K562 (cell line): Measurements from ENCODE around the gene MED13L. TPM values are rescaled to one million over a fixed set of nuclear protein-coding genes. Genes with fewer than 3 reads are reported as not detected.

Source experiments
- ATAC-seq: fragments of 200-7000 bp; cut with Tn5 transposase; 3 replicates; pipeline ENCODE4 v1.9.1; 2020; ENCODE audit warnings: moderate library complexity
- BruUV-seq: library from RNA; stranded (reverse); fragments of 400-500 nt; replicated peaks from 2 replicates; lab custom pipeline; 2021; lab: Mats Ljungman, UMichigan
- CTCF ChIA-PET: fragments of 300-600 bp; formaldehyde crosslinking; extraction: SDS; loops from one replicate; lab custom pipeline; 2021; ENCODE audit warnings: low intra/inter-chr PET ratio; lab: Yijun Ruan, JAX
- POLR2A ChIA-PET: fragments of 300-600, 350-650 bp; sonication (Branson Sonifier 250); formaldehyde crosslinking; extraction: SDS; loops from one replicate; lab custom pipeline; 2021; ENCODE audit warnings: antibody characterized with exemption, inconsistent platforms; lab: Yijun Ruan, JAX
- DNase-seq, 4 experiments: peaks; one replicate each; pipeline versions ENCODE4 v3.0.0 to v3.0.0-alpha.2; 2011 to 2018; ENCODE audit warnings: low spot score in 3 of 4, mixed read lengths in 3 of 4; ENCODE audit errors: extremely low read depth in 1 of 4
- FAIRE-seq: peaks from 2 replicates; lab custom pipeline; 2011; peaks lifted over from hg19 to GRCh38; lab: Jason Lieb, UNC
- H2AFZ ChIP-seq: 2 replicates; pipeline ENCODE4 v1.6.0; 2011; ENCODE audit warnings: low read depth, low read length, control low read depth, inconsistent platforms
- H3K27ac ChIP-seq: fragments of 200-600 bp; 3 replicates; pipeline ENCODE4 v1.8.0; 2011; ENCODE audit warnings: low read depth, mild to moderate bottlenecking, control low read depth, inconsistent platforms, low read length, moderate library complexity, mixed read lengths; ENCODE audit errors: extremely low read depth
- H3K27me3 ChIP-seq, 2 experiments: fragments of 300-600 bp in 1 of 2; 2 replicates in 1 of 2; 3 replicates in 1 of 2; pipeline versions ENCODE4 v1.6.0 to v1.8.0; 2011; ENCODE audit warnings: inconsistent platforms in 2 of 2, low read length in 2 of 2, mild to moderate bottlenecking in 1 of 2, mixed read lengths in 1 of 2, moderate library complexity in 1 of 2; ENCODE audit not compliant: control insufficient read depth in 2 of 2, insufficient read depth in 2 of 2
- H3K36me3 ChIP-seq: fragments of 300-600 bp; 3 replicates; pipeline ENCODE4 v1.8.0; 2011; ENCODE audit warnings: mild to moderate bottlenecking, low read length, inconsistent platforms; ENCODE audit not compliant: control insufficient read depth, insufficient read depth
- H3K4me1 ChIP-seq, 2 experiments: fragments of 200-600 bp in 1 of 2; replicated peaks in 1 of 2; 2 replicates in 1 of 2; 3 replicates in 1 of 2; pipeline versions ENCODE4 v1.5.1 to v1.8.0; 2011; ENCODE audit warnings: inconsistent platforms in 2 of 2, low read length in 2 of 2, mild to moderate bottlenecking in 1 of 2, mixed read lengths in 1 of 2, moderate library complexity in 1 of 2; ENCODE audit not compliant: control insufficient read depth in 2 of 2, insufficient read depth in 2 of 2
- H3K4me2 ChIP-seq: 2 replicates; pipeline ENCODE4 v1.6.1; 2011; ENCODE audit warnings: low read length, control low read depth, inconsistent platforms, mixed read lengths; ENCODE audit not compliant: insufficient read depth
- H3K4me3 ChIP-seq: fragments of 200-600 bp; sonication (generic), shearing (Covaris generic); 2 replicates; pipeline ENCODE4 v1.5.1; 2016; ENCODE audit warnings: control low read depth, inconsistent platforms
- H3K79me2 ChIP-seq: fragments of 200-600 bp; 3 replicates; pipeline ENCODE4 v1.8.0; 2011; ENCODE audit warnings: low read length, inconsistent platforms; ENCODE audit not compliant: control insufficient read depth, insufficient read depth
- H3K9ac ChIP-seq, 2 experiments: 2 replicates each; pipeline versions ENCODE4 v1.6.0 to v1.6.1; 2011; ENCODE audit warnings: low read depth in 2 of 2, low read length in 2 of 2, control low read depth in 1 of 2, inconsistent platforms in 1 of 2, mild to moderate bottlenecking in 1 of 2, mixed read lengths in 1 of 2; ENCODE audit not compliant: insufficient read depth in 1 of 2
- H3K9me1 ChIP-seq: one replicate; pipeline ENCODE4 v1.6.0; 2011; ENCODE audit warnings: inconsistent platforms, mild to moderate bottlenecking, low read length, moderate library complexity; ENCODE audit not compliant: control insufficient read depth, insufficient read depth
- H3K9me3 ChIP-seq: replicated peaks from 2 replicates; pipeline ENCODE4 v1.5.1; 2011; ENCODE audit warnings: low read depth, low read length, inconsistent platforms; ENCODE audit not compliant: control insufficient read depth, insufficient read depth
- H4K20me1 ChIP-seq: replicated peaks from 2 replicates; pipeline ENCODE4 v1.6.1; 2011; ENCODE audit warnings: low read length, inconsistent platforms, mixed read lengths; ENCODE audit not compliant: control insufficient read depth, insufficient read depth
- ADNP ChIP-seq: fragments of 200-800 bp; sonication (Bioruptor generic); IDR thresholded peaks from 2 replicates; pipeline ENCODE4 v1.6.1; 2016; ENCODE audit warnings: missing genetic modification characterization, missing compliant biosample characterization
- CBX1 ChIP-seq: sonication (generic); IDR thresholded peaks from 2 replicates; pipeline ENCODE4 v1.6.1; 2016; ENCODE audit warnings: antibody characterized with exemption, low read depth, mild to moderate bottlenecking
- DNMT1 ChIP-seq: fragments of 450-650 bp; IDR thresholded peaks from 2 replicates; pipeline ENCODE4 v1.6.1; 2016; ENCODE audit warnings: antibody characterized with exemption, mild to moderate bottlenecking
- FOXA3 ChIP-seq, 2 experiments: fragments of 450-650 bp in 1 of 2; sonication (generic) in 1 of 2; formaldehyde crosslinking; IDR thresholded peaks in 1 of 2; conservative IDR thresholded peaks in 1 of 2; 2 replicates each; pipeline versions ENCODE4 v1.4.0 to v1.8.0; 2020 to 2022; ENCODE audit warnings: mild to moderate bottlenecking in 2 of 2, missing genetic modification reagents in 1 of 2
- FOXM1 ChIP-seq, 2 experiments: fragments of 450-650 bp in 1 of 2; sonication (generic) in 1 of 2; formaldehyde crosslinking in 1 of 2; IDR thresholded peaks; 2 replicates each; pipeline versions ENCODE4 v1.6.1 to v1.9.0; 2017 to 2022; ENCODE audit warnings: low read depth in 2 of 2, mild to moderate bottlenecking in 2 of 2, missing genetic modification reagents in 1 of 2, moderate library complexity in 1 of 2
- MAFF ChIP-seq: IDR thresholded peaks from 2 replicates; pipeline ENCODE4 v1.6.1; 2012; ENCODE audit warnings: low read length, improper control_type of control experiment
- PHB ChIP-seq: fragments of 250-450 bp; sonication (Bioruptor Pico); IDR thresholded peaks from 2 replicates; pipeline ENCODE4 v1.5.0; 2021
- SOX6 ChIP-seq: fragments of 450-650 bp; IDR thresholded peaks from 2 replicates; pipeline ENCODE4 v1.6.1; 2014; ENCODE audit warnings: mild to moderate bottlenecking
- TRIM28 ChIP-seq: fragments of 450-650 bp; IDR thresholded peaks from 2 replicates; pipeline ENCODE4 v1.6.1; 2017
- ZNF785 ChIP-seq: fragments of 250-450 bp; sonication (Bioruptor Pico); IDR thresholded peaks from 2 replicates; pipeline ENCODE4 v1.4.0; 2020; ENCODE audit warnings: mild to moderate bottlenecking
- WGBS: fragments of 100-300 bp; shearing (Covaris generic); methylation state at CpG from one replicate; pipeline ENCODE4 v1.1.6; 2016; ENCODE audit warnings: low coverage, mixed read lengths; ENCODE audit not compliant: insufficient coverage; ENCODE audit errors: missing lambda C conversion rate; 5-methylcytosine and 5-hydroxymethylcytosine counted together
- in situ Hi-C: fragments of 300-500 bp; cut with MboI; formaldehyde crosslinking; loops from 4 replicates; pipeline ENCODE4 v1.15.0; 2018; ENCODE audit warnings: inconsistent platforms, mixed read lengths
- intact Hi-C: fragments of 100-400 bp; cut with micrococcal nuclease; formaldehyde crosslinking; loops from 2 replicates; pipeline ENCODE4 v1.14.2; 2022
- polyA plus RNA-seq, 8 experiments: library from polyadenylated mRNA; depleted of rRNA in 4 of 8; stranded (reverse) in 5 of 8; unstranded in 3 of 8; fragments of >200 nt; fragmentation: Nextera tagmentation in 2 of 8; fragmentation: Illumina TruSeq in 1 of 8; extraction: Ambion mirVana in 2 of 8; extraction: Trizol in 1 of 8; gene quantifications; 2 replicates each; pipeline versions ENCODE4 v1.2.1 to v1.2.3, GENCODE V29; 2011 to 2014; ENCODE audit warnings: inconsistent platforms in 1 of 8, missing spikeins in 1 of 8
- total RNA-seq, 7 experiments: library from RNA; depleted of rRNA in 6 of 7; stranded (reverse); fragments of >200 nt in 6 of 7; fragmentation: Illumina TruSeq in 2 of 7; extraction: Trizol in 2 of 7; gene quantifications; 2 replicates each; pipeline versions ENCODE4 v1.2.1 to v1.2.3, GENCODE V29; 2011 to 2021; ENCODE audit warnings: low replicate concordance in 1 of 7
- TF ChIP-seq, protein P1 (sequence below): fragments of 450-650 bp; IDR thresholded peaks from 2 replicates; pipeline ENCODE4 v1.6.1; 2018; ENCODE audit not compliant: partially characterized antibody
- TF ChIP-seq, protein P2 (sequence below): sonication (generic); formaldehyde crosslinking; IDR thresholded peaks from 2 replicates; pipeline ENCODE4 v1.8.0; 2022; ENCODE audit warnings: mild to moderate bottlenecking, missing genetic modification reagents, borderline replicate concordance
- TF ChIP-seq, protein P3 (sequence below): IDR thresholded peaks from 2 replicates; pipeline ENCODE4 v1.6.1; 2011; ENCODE audit not compliant: insufficient read length; ENCODE audit errors: extremely low read depth

The MED13L gene
- total and polyA plus RNA-seq, 9 of the 15 experiments (the other 6 are each of a cell fraction or from before 2014, with no cell fraction given): 13.4 to 90.3 (median 36.9) TPM

DNA sequence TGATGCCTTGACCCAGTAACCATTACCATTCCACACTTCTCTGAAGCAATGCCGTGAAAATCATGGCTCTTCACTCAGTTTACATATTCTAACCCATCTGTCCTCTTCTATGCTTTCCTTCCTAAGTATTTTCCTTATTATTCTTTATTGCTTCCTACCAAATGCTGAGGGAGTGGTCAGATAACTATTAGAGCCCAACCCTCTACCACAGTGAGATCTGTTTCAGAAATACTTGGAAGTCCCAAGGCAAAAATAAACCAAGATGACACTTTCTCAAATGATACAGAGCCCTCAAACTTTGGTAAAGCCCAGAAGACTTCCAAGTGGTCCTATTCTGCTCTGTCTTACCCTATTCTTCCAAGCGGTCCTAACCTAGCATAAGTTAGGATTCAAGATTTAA, 68.0 kb downstream of the MED13L start:
- Histone ChIP-seq H3K27ac (no peak overlapping the region), H3K36me3 (peaks cover 5% of the 10 kb centered on the region; the same call in 1 of the 3 replicates), H3K4me3 (no peak overlapping the region), H3K4me1 (peaks cover 0 to 18% of the 10 kb centered on the region in 2 experiments; a peak in 3 of 5 replicates), H3K27me3 (no peaks in the 10 kb centered on the region), H4K20me1 (peaks cover 9% of the 10 kb centered on the region; the same call in 1 of the 2 replicates), H3K9me3 (no peaks in the 10 kb centered on the region), H3K79me2 (peaks cover 96% of the 10 kb centered on the region), H3K4me2 (no peak overlapping the region), H2AFZ (no peak overlapping the region), H3K9me1 (no peaks in the 10 kb centered on the region), H3K9ac (no peak overlapping the region)
- no peak for FAIRE-seq
- in situ Hi-C loops: no loop called here
- CTCF ChIA-PET: no interaction called here
- no TSS peak for BruUV-seq
- 76% methylated on average over 2 of the region's 2 CpGs for WGBS
- ATAC-seq: no peak
- intact Hi-C loops: no loop called here
- POLR2A ChIA-PET: interaction anchor here (1.5 kb wide), 1 partner anchor 12 kb away, joined by 5 read pairs; no protein-coding TSS in a partner anchor
- DNase-seq: no peak
- TF ChIP-seq, protein P1, sequence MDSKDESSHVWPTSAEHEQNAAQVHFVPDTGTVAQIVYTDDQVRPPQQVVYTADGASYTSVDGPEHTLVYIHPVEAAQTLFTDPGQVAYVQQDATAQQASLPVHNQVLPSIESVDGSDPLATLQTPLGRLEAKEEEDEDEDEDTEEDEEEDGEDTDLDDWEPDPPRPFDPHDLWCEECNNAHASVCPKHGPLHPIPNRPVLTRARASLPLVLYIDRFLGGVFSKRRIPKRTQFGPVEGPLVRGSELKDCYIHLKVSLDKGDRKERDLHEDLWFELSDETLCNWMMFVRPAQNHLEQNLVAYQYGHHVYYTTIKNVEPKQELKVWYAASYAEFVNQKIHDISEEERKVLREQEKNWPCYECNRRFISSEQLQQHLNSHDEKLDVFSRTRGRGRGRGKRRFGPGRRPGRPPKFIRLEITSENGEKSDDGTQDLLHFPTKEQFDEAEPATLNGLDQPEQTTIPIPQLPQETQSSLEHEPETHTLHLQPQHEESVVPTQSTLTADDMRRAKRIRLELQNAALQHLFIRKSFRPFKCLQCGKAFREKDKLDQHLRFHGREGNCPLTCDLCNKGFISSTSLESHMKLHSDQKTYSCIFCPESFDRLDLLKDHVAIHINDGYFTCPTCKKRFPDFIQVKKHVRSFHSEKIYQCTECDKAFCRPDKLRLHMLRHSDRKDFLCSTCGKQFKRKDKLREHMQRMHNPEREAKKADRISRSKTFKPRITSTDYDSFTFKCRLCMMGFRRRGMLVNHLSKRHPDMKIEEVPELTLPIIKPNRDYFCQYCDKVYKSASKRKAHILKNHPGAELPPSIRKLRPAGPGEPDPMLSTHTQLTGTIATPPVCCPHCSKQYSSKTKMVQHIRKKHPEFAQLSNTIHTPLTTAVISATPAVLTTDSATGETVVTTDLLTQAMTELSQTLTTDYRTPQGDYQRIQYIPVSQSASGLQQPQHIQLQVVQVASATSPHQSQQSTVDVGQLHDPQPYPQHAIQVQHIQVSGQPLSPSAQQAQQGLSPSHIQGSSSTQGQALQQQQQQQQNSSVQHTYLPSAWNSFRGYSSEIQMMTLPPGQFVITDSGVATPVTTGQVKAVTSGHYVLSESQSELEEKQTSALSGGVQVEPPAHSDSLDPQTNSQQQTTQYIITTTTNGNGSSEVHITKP: no peak
- TF ChIP-seq ZNF785 (CRISPR knock-in tag) (no peak), TRIM28 (no peak), DNMT1 (no peak), SOX6 (no peak), CBX1 (no peak), FOXM1 (IDR thresholded peaks at IDR 0.05; ENCODE audit: low read depth) (no peak), FOXM1 (CRISPR knock-in tag; IDR thresholded peaks at IDR 0.05; ENCODE audit: low read depth) (no peak), PHB (CRISPR knock-in tag) (no peak), MAFF (no peak), FOXA3 (CRISPR knock-in tag; conservative IDR thresholded peaks at IDR 0.05 in 1 of 2, IDR thresholded peaks at IDR 0.05 in 1 of 2) (no peak), ADNP (tag) (no peak)
- TF ChIP-seq, protein P2, sequence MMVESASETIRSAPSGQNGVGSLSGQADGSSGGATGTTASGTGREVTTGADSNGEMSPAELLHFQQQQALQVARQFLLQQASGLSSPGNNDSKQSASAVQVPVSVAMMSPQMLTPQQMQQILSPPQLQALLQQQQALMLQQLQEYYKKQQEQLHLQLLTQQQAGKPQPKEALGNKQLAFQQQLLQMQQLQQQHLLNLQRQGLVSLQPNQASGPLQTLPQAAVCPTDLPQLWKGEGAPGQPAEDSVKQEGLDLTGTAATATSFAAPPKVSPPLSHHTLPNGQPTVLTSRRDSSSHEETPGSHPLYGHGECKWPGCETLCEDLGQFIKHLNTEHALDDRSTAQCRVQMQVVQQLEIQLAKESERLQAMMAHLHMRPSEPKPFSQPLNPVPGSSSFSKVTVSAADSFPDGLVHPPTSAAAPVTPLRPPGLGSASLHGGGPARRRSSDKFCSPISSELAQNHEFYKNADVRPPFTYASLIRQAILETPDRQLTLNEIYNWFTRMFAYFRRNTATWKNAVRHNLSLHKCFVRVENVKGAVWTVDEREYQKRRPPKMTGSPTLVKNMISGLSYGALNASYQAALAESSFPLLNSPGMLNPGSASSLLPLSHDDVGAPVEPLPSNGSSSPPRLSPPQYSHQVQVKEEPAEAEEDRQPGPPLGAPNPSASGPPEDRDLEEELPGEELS: no peak
- TF ChIP-seq, protein P3, sequence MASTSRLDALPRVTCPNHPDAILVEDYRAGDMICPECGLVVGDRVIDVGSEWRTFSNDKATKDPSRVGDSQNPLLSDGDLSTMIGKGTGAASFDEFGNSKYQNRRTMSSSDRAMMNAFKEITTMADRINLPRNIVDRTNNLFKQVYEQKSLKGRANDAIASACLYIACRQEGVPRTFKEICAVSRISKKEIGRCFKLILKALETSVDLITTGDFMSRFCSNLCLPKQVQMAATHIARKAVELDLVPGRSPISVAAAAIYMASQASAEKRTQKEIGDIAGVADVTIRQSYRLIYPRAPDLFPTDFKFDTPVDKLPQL: no peak
